ENCODE measurements around the gene VASN.

- TF ChIP-seq POLR2A (IDR thresholded peaks at IDR 0.05; ENCODE audit: low read depth, low read length) (no peak), POLR2AphosphoS5 (IDR thresholded peaks at IDR 0.05; ENCODE audit: low read depth, low read length) (no peak), TAF1 (IDR thresholded peaks at IDR 0.05; ENCODE audit: borderline replicate concordance, low read depth, low read length) (no peak)
These were observed 12.9 kb downstream of the VASN start for GRCh38 chr16:4384509-4384942.

Measured in GM12892 (cell line).